Astrocyte (in vitro differentiated cells and primary cell): Measurements from ENCODE around the gene SART3. TPM values are rescaled to one million over a fixed set of nuclear protein-coding genes. Genes with fewer than 3 reads are reported as not detected.

ENCODE experiments used
- DNase-seq: peaks from one replicate; pipeline ENCODE4 v3.0.0-alpha.2; 2010; ENCODE audit warnings: low read depth
- FAIRE-seq: peaks from 2 replicates; lab custom pipeline; 2011; peaks lifted over from hg19 to GRCh38; lab: Jason Lieb, UNC
- H2AFZ ChIP-seq: 2 replicates; pipeline ENCODE4 v1.6.0; 2012; ENCODE audit warnings: low read depth, low read length, inconsistent platforms
- H3K27ac ChIP-seq: 2 replicates; pipeline ENCODE4 v1.5.1; 2011; ENCODE audit warnings: low read depth, low read length, inconsistent platforms
- H3K27me3 ChIP-seq: 2 replicates; pipeline ENCODE4 v1.6.0; 2011; ENCODE audit warnings: low read length, inconsistent platforms; ENCODE audit not compliant: insufficient read depth
- H3K36me3 ChIP-seq: 2 replicates; pipeline ENCODE4 v1.5.1; 2011; ENCODE audit warnings: low read length, inconsistent platforms; ENCODE audit not compliant: insufficient read depth
- H3K4me1 ChIP-seq: 2 replicates; pipeline ENCODE4 v1.5.1; 2011; ENCODE audit warnings: low read length, inconsistent platforms; ENCODE audit not compliant: insufficient read depth
- H3K4me2 ChIP-seq: 2 replicates; pipeline ENCODE4 v1.6.0; 2012; ENCODE audit warnings: low read length, inconsistent platforms
- H3K4me3 ChIP-seq: 2 replicates; pipeline ENCODE4 v1.5.1; 2011; ENCODE audit warnings: low read depth, mild to moderate bottlenecking, low read length, inconsistent platforms; ENCODE audit not compliant: insufficient read depth
- H3K79me2 ChIP-seq: 2 replicates; pipeline ENCODE4 v1.6.0; 2012; ENCODE audit warnings: mild to moderate bottlenecking, low read length, inconsistent platforms; ENCODE audit not compliant: insufficient read depth
- H3K9ac ChIP-seq: 2 replicates; pipeline ENCODE4 v1.6.0; 2012; ENCODE audit warnings: mild to moderate bottlenecking, low read length, inconsistent platforms
- H3K9me3 ChIP-seq: 2 replicates; pipeline ENCODE4 v1.5.1; 2012; ENCODE audit warnings: low read depth, mild to moderate bottlenecking, low read length, inconsistent platforms; ENCODE audit not compliant: insufficient read depth
- H4K20me1 ChIP-seq: 2 replicates; pipeline ENCODE4 v1.6.0; 2012; ENCODE audit warnings: low read length, inconsistent platforms; ENCODE audit not compliant: insufficient read depth
- H3K27ac Mint-ChIP-seq: one replicate; pipeline ENCODE4 v1.8.0; 2021; ENCODE audit warnings: mild to moderate bottlenecking, mixed read lengths; ENCODE audit not compliant: unreplicated experiment
- H3K27me3 Mint-ChIP-seq: one replicate; pipeline ENCODE4 v1.8.0; 2021; ENCODE audit warnings: low read depth, mixed read lengths; ENCODE audit not compliant: unreplicated experiment
- H3K36me3 Mint-ChIP-seq: one replicate; pipeline ENCODE4 v1.8.0; 2021; ENCODE audit warnings: low read depth, mixed read lengths; ENCODE audit not compliant: unreplicated experiment
- H3K4me1 Mint-ChIP-seq: one replicate; pipeline ENCODE4 v1.8.0; 2021; ENCODE audit warnings: low read depth, mixed read lengths; ENCODE audit not compliant: unreplicated experiment
- H3K4me3 Mint-ChIP-seq: one replicate; pipeline ENCODE4 v1.8.0; 2021; ENCODE audit warnings: mild to moderate bottlenecking, moderate library complexity, mixed read lengths; ENCODE audit not compliant: unreplicated experiment
- H3K9me3 Mint-ChIP-seq: one replicate; pipeline ENCODE4 v1.8.0; 2021; ENCODE audit warnings: mild to moderate bottlenecking, mixed read lengths; ENCODE audit not compliant: unreplicated experiment
- EZH2 ChIP-seq: IDR thresholded peaks from 2 replicates; pipeline ENCODE4 v1.6.1; 2012; ENCODE audit warnings: mild to moderate bottlenecking, low read length, inconsistent platforms; ENCODE audit not compliant: insufficient read depth
- total RNA-seq: library from RNA; stranded (reverse); gene quantifications from 2 replicates; pipeline ENCODE4 v1.2.1, GENCODE V29; 2021
- TF ChIP-seq, protein P1 (sequence below): IDR thresholded peaks from 2 replicates; pipeline ENCODE4 v1.5.1; 2011; ENCODE audit warnings: low read depth, mild to moderate bottlenecking, inconsistent platforms, low read length, moderate library complexity; ENCODE audit not compliant: insufficient read depth

Gene SART3
- total RNA-seq, 1 donor from 2014 or later, result 48.4 TPM

DNA sequence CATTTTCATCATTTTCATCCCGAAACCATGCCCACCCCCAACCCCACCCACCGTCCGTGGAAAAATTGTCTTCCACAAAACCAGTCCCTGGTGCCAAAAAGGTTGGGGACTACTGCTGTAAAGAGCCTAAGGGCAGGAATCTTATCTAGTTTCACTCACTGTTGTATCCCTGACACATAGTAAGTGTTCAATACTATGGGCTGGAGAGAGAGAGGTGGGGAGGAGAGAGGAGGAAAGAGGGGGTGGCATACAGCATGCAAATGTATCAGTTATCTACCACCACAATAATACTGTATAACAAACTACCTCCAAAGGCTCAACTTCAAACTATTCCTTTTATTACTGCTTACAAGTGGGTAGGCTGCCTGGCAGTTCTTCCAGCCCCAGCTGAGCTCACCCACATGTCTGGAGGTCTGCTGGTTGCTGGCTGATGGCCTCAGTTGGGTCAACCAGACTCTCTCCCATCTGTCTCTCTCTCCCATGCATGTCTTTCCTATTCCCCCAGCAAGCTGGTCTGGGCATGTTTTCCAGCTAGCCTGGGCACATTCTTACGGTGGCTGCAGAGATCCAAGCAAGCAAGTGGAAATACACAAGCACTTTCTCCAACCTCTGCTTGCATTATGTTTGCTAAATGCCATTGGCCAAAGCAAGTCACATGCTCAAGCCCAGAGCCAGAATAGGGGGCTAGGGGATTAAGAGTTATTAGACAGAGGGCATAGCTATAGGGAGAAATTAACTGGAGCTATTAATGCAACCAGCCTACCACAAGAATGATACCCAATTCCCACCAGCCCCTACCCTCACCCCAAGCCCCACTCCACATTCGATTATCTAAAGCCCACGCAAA lies 77.5 kb downstream of the SART3 start:
- H3K36me3 Mint-ChIP-seq, result no peaks in the 10 kb centered on the region
- Histone ChIP-seq H3K4me3 (no peak overlapping the region), H3K36me3 (no peaks in the 10 kb centered on the region), H3K4me1 (peaks cover 7% of the 10 kb centered on the region), H3K4me2 (peak overlapping the region; percentile 74), H4K20me1 (no peaks in the 10 kb centered on the region), H3K79me2 (no peaks in the 10 kb centered on the region), H3K27ac (no peak overlapping the region), H2AFZ (no peak overlapping the region), H3K9me3 (no peaks in the 10 kb centered on the region), H3K9ac (no peak overlapping the region), H3K27me3 (no peaks in the 10 kb centered on the region)
- H3K9me3 Mint-ChIP-seq, result peaks cover 9% of the 10 kb centered on the region
- no peak overlapping the region for H3K4me3 Mint-ChIP-seq
- H3K27ac Mint-ChIP-seq, result no peak overlapping the region
- peaks cover 16% of the 10 kb centered on the region for H3K4me1 Mint-ChIP-seq
- TF ChIP-seq EZH2, result no peak
- TF ChIP-seq, protein P1, sequence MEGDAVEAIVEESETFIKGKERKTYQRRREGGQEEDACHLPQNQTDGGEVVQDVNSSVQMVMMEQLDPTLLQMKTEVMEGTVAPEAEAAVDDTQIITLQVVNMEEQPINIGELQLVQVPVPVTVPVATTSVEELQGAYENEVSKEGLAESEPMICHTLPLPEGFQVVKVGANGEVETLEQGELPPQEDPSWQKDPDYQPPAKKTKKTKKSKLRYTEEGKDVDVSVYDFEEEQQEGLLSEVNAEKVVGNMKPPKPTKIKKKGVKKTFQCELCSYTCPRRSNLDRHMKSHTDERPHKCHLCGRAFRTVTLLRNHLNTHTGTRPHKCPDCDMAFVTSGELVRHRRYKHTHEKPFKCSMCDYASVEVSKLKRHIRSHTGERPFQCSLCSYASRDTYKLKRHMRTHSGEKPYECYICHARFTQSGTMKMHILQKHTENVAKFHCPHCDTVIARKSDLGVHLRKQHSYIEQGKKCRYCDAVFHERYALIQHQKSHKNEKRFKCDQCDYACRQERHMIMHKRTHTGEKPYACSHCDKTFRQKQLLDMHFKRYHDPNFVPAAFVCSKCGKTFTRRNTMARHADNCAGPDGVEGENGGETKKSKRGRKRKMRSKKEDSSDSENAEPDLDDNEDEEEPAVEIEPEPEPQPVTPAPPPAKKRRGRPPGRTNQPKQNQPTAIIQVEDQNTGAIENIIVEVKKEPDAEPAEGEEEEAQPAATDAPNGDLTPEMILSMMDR, result no peak
- FAIRE-seq, result no peak
- DNase-seq, result no peak
- H3K27me3 Mint-ChIP-seq, result peaks cover 5% of the 10 kb centered on the region

DNA sequence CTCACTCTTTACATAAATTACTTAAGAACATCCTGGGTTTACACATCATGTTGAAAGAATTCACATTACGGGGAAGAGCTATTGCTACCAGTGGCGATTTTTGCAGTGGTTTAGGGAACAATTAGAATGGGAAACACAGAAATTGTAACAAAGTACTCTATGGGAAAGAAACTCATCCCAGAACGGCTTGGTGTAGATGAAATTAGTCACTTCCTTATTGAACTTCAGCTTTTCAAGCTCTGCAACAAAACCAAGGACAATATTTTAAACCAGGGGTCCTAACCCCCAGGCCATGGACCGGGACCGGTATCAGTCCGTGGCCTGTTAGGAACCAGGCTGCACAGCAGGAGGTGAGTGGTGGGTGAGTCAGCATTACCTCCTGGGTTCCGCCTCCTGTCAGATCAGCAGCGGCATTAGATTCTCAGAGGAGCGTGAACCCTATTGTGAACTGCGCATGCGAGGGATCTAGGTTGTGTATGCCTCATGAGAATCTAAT lies 78.2 kb downstream of the SART3 start:
- no peak for TF ChIP-seq EZH2
- TF ChIP-seq, protein P1, result no peak
- H3K27ac Mint-ChIP-seq, result no peak overlapping the region
- peak; percentile 33 for DNase-seq
- no peaks in the 10 kb centered on the region for H3K27me3 ChIP-seq
- H3K4me1 Mint-ChIP-seq, result peaks cover 16% of the 10 kb centered on the region
- H3K9me3 Mint-ChIP-seq, result peaks cover 11% of the 10 kb centered on the region
- peak overlapping the region; percentile 26 for H3K4me3 ChIP-seq
- no peak overlapping the region for H3K4me3 Mint-ChIP-seq
- no peaks in the 10 kb centered on the region for H3K9me3 ChIP-seq
- H4K20me1 ChIP-seq, result no peaks in the 10 kb centered on the region
- no peaks in the 10 kb centered on the region for H3K36me3 Mint-ChIP-seq
- FAIRE-seq, result no peak
- peak overlapping the region; percentile 74 for H3K4me2 ChIP-seq
- no peak overlapping the region for H2AFZ ChIP-seq
- peaks cover 5% of the 10 kb centered on the region for H3K27me3 Mint-ChIP-seq
- no peak overlapping the region for H3K9ac ChIP-seq
- peak overlapping the region; percentile 4 for H3K27ac ChIP-seq
- no peaks in the 10 kb centered on the region for H3K36me3 ChIP-seq
- H3K4me1 ChIP-seq, result peaks cover 7% of the 10 kb centered on the region
- no peaks in the 10 kb centered on the region for H3K79me2 ChIP-seq
